WTC11 (cell line): Measurements from ENCODE around the gene GAGE1.

ENCODE experiments used
- ATF1 ChIP-seq: sonication (generic); formaldehyde crosslinking; IDR thresholded peaks from 2 replicates; pipeline ENCODE4 v1.8.1; 2023; ENCODE audit warnings: mild to moderate bottlenecking, moderate library complexity, missing genetic modification reagents
- NFE2L1 ChIP-seq: sonication (generic); formaldehyde crosslinking; IDR thresholded peaks from 2 replicates; pipeline ENCODE4 v1.8.1; 2023; ENCODE audit warnings: missing genetic modification reagents
- NR1H2 ChIP-seq: sonication (generic); formaldehyde crosslinking; IDR thresholded peaks from 2 replicates; pipeline ENCODE4 v1.9.0; 2021; ENCODE audit warnings: mild to moderate bottlenecking, moderate library complexity, missing genetic modification reagents
- NR3C1 ChIP-seq: sonication (generic); formaldehyde crosslinking; conservative IDR thresholded peaks from 2 replicates; pipeline ENCODE4 v1.8.1; 2023; ENCODE audit warnings: low read depth, mild to moderate bottlenecking, missing genetic modification reagents
- SP1 ChIP-seq: sonication (generic); formaldehyde crosslinking; conservative IDR thresholded peaks from 2 replicates; pipeline ENCODE4 v1.8.1; 2022; ENCODE audit warnings: missing genetic modification reagents
- ZNF232 ChIP-seq: sonication (generic); formaldehyde crosslinking; IDR thresholded peaks from 2 replicates; pipeline ENCODE4 v1.8.0; 2022; ENCODE audit warnings: mild to moderate bottlenecking, missing genetic modification reagents
- TF ChIP-seq, protein P1 (sequence below): fragments of 200-600 bp; IDR thresholded peaks from 2 replicates; pipeline ENCODE4 v1.8.0; 2022; ENCODE audit warnings: antibody characterized with exemption
- TF ChIP-seq, protein P2 (sequence below): sonication (generic); formaldehyde crosslinking; IDR thresholded peaks from 2 replicates; pipeline ENCODE4 v1.8.0; 2023; ENCODE audit warnings: missing genetic modification reagents, mild to moderate bottlenecking, borderline replicate concordance
- TF ChIP-seq, protein P3 (sequence below): sonication (generic); formaldehyde crosslinking; IDR thresholded peaks from 2 replicates; pipeline ENCODE4 v1.8.0; 2022; ENCODE audit warnings: mild to moderate bottlenecking, missing genetic modification reagents

DNA sequence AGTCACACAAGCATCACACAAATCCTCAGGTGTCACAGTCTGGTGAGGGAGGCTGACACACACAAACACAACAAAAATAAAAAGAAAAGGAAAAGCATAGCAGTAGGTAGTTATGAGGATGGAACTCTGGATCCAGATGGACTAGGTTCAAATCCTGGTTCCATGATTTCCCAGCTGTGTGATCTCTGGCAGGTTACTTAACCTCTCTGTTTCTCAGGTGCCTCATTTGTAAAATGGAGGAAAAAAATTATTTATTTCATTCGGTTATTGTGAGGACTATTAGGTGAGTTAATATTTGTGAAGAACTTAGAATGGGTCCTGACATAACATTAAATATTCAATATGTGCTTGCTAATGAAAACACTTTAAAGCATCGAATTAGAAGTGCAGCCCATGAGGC, 19.8 kb downstream of the GAGE1 start:
- TF ChIP-seq, protein P1, sequence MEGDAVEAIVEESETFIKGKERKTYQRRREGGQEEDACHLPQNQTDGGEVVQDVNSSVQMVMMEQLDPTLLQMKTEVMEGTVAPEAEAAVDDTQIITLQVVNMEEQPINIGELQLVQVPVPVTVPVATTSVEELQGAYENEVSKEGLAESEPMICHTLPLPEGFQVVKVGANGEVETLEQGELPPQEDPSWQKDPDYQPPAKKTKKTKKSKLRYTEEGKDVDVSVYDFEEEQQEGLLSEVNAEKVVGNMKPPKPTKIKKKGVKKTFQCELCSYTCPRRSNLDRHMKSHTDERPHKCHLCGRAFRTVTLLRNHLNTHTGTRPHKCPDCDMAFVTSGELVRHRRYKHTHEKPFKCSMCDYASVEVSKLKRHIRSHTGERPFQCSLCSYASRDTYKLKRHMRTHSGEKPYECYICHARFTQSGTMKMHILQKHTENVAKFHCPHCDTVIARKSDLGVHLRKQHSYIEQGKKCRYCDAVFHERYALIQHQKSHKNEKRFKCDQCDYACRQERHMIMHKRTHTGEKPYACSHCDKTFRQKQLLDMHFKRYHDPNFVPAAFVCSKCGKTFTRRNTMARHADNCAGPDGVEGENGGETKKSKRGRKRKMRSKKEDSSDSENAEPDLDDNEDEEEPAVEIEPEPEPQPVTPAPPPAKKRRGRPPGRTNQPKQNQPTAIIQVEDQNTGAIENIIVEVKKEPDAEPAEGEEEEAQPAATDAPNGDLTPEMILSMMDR: no peak
- TF ChIP-seq SP1 (no peak), ZNF232 (CRISPR knock-in tag) (no peak), ATF1 (CRISPR knock-in tag) (no peak), NFE2L1 (CRISPR knock-in tag) (no peak), NR3C1 (CRISPR knock-in tag) (no peak), NR1H2 (CRISPR knock-in tag) (no peak)
- TF ChIP-seq, protein P2, sequence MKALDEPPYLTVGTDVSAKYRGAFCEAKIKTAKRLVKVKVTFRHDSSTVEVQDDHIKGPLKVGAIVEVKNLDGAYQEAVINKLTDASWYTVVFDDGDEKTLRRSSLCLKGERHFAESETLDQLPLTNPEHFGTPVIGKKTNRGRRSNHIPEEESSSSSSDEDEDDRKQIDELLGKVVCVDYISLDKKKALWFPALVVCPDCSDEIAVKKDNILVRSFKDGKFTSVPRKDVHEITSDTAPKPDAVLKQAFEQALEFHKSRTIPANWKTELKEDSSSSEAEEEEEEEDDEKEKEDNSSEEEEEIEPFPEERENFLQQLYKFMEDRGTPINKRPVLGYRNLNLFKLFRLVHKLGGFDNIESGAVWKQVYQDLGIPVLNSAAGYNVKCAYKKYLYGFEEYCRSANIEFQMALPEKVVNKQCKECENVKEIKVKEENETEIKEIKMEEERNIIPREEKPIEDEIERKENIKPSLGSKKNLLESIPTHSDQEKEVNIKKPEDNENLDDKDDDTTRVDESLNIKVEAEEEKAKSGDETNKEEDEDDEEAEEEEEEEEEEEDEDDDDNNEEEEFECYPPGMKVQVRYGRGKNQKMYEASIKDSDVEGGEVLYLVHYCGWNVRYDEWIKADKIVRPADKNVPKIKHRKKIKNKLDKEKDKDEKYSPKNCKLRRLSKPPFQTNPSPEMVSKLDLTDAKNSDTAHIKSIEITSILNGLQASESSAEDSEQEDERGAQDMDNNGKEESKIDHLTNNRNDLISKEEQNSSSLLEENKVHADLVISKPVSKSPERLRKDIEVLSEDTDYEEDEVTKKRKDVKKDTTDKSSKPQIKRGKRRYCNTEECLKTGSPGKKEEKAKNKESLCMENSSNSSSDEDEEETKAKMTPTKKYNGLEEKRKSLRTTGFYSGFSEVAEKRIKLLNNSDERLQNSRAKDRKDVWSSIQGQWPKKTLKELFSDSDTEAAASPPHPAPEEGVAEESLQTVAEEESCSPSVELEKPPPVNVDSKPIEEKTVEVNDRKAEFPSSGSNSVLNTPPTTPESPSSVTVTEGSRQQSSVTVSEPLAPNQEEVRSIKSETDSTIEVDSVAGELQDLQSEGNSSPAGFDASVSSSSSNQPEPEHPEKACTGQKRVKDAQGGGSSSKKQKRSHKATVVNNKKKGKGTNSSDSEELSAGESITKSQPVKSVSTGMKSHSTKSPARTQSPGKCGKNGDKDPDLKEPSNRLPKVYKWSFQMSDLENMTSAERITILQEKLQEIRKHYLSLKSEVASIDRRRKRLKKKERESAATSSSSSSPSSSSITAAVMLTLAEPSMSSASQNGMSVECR (CRISPR knock-in tag): no peak
- TF ChIP-seq, protein P3, sequence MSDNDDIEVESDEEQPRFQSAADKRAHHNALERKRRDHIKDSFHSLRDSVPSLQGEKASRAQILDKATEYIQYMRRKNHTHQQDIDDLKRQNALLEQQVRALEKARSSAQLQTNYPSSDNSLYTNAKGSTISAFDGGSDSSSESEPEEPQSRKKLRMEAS (CRISPR knock-in tag): no peak
